H1 (cell line): ENCODE measurements around the gene ZC3H7B. TPM values are rescaled to one million over a fixed set of nuclear protein-coding genes. Genes with fewer than 3 reads are reported as not detected.

Experiments used
- CTCF ChIA-PET: fragments of 300-600 bp; sonication (Branson Sonifier 250); formaldehyde crosslinking; loops from one replicate; lab custom pipeline; 2021; ENCODE audit not compliant: partially characterized antibody; lab: Charles Lee
- POLR2A ChIA-PET: fragments of 300-600 bp; sonication (Branson Sonifier 250); formaldehyde crosslinking; loops from one replicate; lab custom pipeline; 2021; ENCODE audit warnings: inconsistent platforms; ENCODE audit not compliant: partially characterized antibody; lab: Charles Lee
- DNase-seq, 2 experiments: peaks; one replicate each; pipeline versions ENCODE4 v3.0.0 to v3.0.0-alpha.2; 2010 to 2022; ENCODE audit warnings: low spot score in 2 of 2, low read depth in 1 of 2, mixed read lengths in 1 of 2
- FAIRE-seq: peaks from 2 replicates; lab custom pipeline; 2011; peaks lifted over from hg19 to GRCh38; lab: Jason Lieb, UNC
- H2AFZ ChIP-seq: 2 replicates; pipeline ENCODE4 v1.8.1; 2012; ENCODE audit warnings: low read length, inconsistent platforms
- H2AK5ac ChIP-seq: 2 replicates; pipeline ENCODE4 v1.6.1; 2013; ENCODE audit warnings: low read depth, low read length
- H2BK120ac ChIP-seq: replicated peaks from 2 replicates; pipeline ENCODE3; 2013; ENCODE audit warnings: low read depth, low read length, inconsistent platforms
- H2BK12ac ChIP-seq: 2 replicates; pipeline ENCODE4 v1.6.1; 2013; ENCODE audit warnings: low read depth, low read length
- H2BK15ac ChIP-seq: 2 replicates; pipeline ENCODE4 v1.6.1; 2013; ENCODE audit warnings: low read length
- H2BK20ac ChIP-seq: 2 replicates; pipeline ENCODE4 v1.6.1; 2013; ENCODE audit warnings: low read length
- H2BK5ac ChIP-seq: 2 replicates; pipeline ENCODE4 v1.6.1; 2013; ENCODE audit warnings: low read depth, low read length
- H3K14ac ChIP-seq: 2 replicates; pipeline ENCODE4 v1.6.1; 2013; ENCODE audit warnings: inconsistent platforms; ENCODE audit not compliant: insufficient read length
- H3K18ac ChIP-seq: 2 replicates; pipeline ENCODE4 v1.6.1; 2013; ENCODE audit warnings: low read length; ENCODE audit errors: extremely low read depth
- H3K23ac ChIP-seq: 2 replicates; pipeline ENCODE4 v1.6.1; 2013; ENCODE audit warnings: inconsistent platforms; ENCODE audit not compliant: insufficient read length
- H3K23me2 ChIP-seq: 2 replicates; pipeline ENCODE4 v1.6.1; 2013; ENCODE audit warnings: low read depth, low read length
- H3K27ac ChIP-seq: 2 replicates; pipeline ENCODE4 v1.6.1; 2011; ENCODE audit warnings: low read depth, low read length, inconsistent platforms
- H3K27me3 ChIP-seq, 4 experiments: replicated peaks in 1 of 4; 1 replicate in 1 of 4; 2 replicates in 3 of 4; pipeline versions ENCODE4 v1.6.1 to v1.8.1; 2011 to 2013; ENCODE audit warnings: low read length in 3 of 4, mild to moderate bottlenecking in 3 of 4, inconsistent platforms in 2 of 4, mixed read lengths in 2 of 4, moderate library complexity in 1 of 4; ENCODE audit not compliant: control insufficient read depth in 3 of 4, insufficient read depth in 3 of 4; ENCODE audit errors: extremely low read depth in 1 of 4
- H3K36me3 ChIP-seq, 4 experiments: 2 replicates each; pipeline versions ENCODE4 v1.6.1 to v1.8.1; 2011 to 2013; ENCODE audit warnings: mild to moderate bottlenecking in 4 of 4, low read length in 3 of 4, moderate library complexity in 2 of 4, control low read depth in 1 of 4, inconsistent platforms in 1 of 4; ENCODE audit not compliant: insufficient read depth in 4 of 4, control insufficient read depth in 2 of 4
- H3K4ac ChIP-seq: replicated peaks from 2 replicates; pipeline ENCODE3; 2013; ENCODE audit warnings: low read length, low read depth, mixed read lengths, inconsistent platforms; ENCODE audit not compliant: insufficient read length
- H3K4me1 ChIP-seq, 4 experiments: replicated peaks in 1 of 4; 1 replicate in 1 of 4; 2 replicates in 3 of 4; pipeline versions ENCODE4 v1.6.1 to v1.8.1; 2011 to 2013; ENCODE audit warnings: low read length in 3 of 4, inconsistent platforms in 2 of 4, mixed read lengths in 1 of 4; ENCODE audit not compliant: insufficient read depth in 4 of 4, control insufficient read depth in 3 of 4
- H3K4me2 ChIP-seq, 2 experiments: 2 replicates each; pipeline versions ENCODE4 v1.6.1 to v1.8.1; 2011 to 2013; ENCODE audit warnings: low read depth in 2 of 2, low read length in 2 of 2, control low read depth in 1 of 2, inconsistent platforms in 1 of 2, mild to moderate bottlenecking in 1 of 2; ENCODE audit not compliant: insufficient read depth in 1 of 2
- H3K4me3 ChIP-seq, 4 experiments: fragments of 200-600, 300-600 bp in 1 of 4; sonication (generic), shearing (Covaris generic), sonication (Bioruptor Twin) in 1 of 4; 2 replicates each; pipeline versions ENCODE4 v1.5.1 to v1.8.1; 2011 to 2016; ENCODE audit warnings: low read length in 4 of 4, low read depth in 3 of 4, control low read depth in 2 of 4, inconsistent platforms in 2 of 4, mild to moderate bottlenecking in 2 of 4, mixed read lengths in 1 of 4, moderate library complexity in 1 of 4; ENCODE audit not compliant: insufficient read depth in 2 of 4; ENCODE audit errors: extremely low read depth in 1 of 4
- H3K56ac ChIP-seq: replicated peaks from 2 replicates; pipeline ENCODE3; 2013; ENCODE audit warnings: low read depth, mild to moderate bottlenecking, mixed read lengths, low read length, inconsistent platforms; ENCODE audit not compliant: insufficient read length
- H3K79me1 ChIP-seq: 2 replicates; pipeline ENCODE4 v1.6.1; 2013; ENCODE audit warnings: low read depth, low read length, control low read depth
- H3K79me2 ChIP-seq, 2 experiments: 2 replicates each; pipeline versions ENCODE4 v1.6.1 to v1.8.1; 2012 to 2013; ENCODE audit warnings: low read length in 2 of 2, mild to moderate bottlenecking in 2 of 2, inconsistent platforms in 1 of 2; ENCODE audit not compliant: insufficient read depth in 2 of 2, control insufficient read depth in 1 of 2
- H3K9ac ChIP-seq, 4 experiments: replicated peaks in 1 of 4; 1 replicate in 1 of 4; 2 replicates in 3 of 4; pipeline versions ENCODE4 v1.6.1 to v1.8.1; 2011 to 2013; ENCODE audit warnings: low read depth in 3 of 4, low read length in 3 of 4, control low read depth in 2 of 4, mild to moderate bottlenecking in 2 of 4, moderate library complexity in 2 of 4, inconsistent platforms in 1 of 4; ENCODE audit errors: extremely low read depth in 1 of 4
- H3K9me3 ChIP-seq, 2 experiments: 2 replicates each; pipeline versions ENCODE4 v1.6.1 to v1.8.1; 2012 to 2013; ENCODE audit warnings: mild to moderate bottlenecking in 2 of 2, moderate library complexity in 2 of 2, control low read depth in 1 of 2, inconsistent platforms in 1 of 2, low read depth in 1 of 2, low read length in 1 of 2, mixed read lengths in 1 of 2; ENCODE audit not compliant: insufficient read depth in 2 of 2
- H4K20me1 ChIP-seq, 2 experiments: replicated peaks in 1 of 2; 2 replicates each; pipeline versions ENCODE3 to v1.8.1; 2011 to 2013; ENCODE audit warnings: inconsistent platforms in 2 of 2, low read length in 2 of 2, mild to moderate bottlenecking in 1 of 2; ENCODE audit not compliant: insufficient read depth in 2 of 2, control insufficient read depth in 1 of 2
- H4K5ac ChIP-seq: 2 replicates; pipeline ENCODE4 v1.6.1; 2013; ENCODE audit warnings: low read length, low read depth, mixed read lengths, inconsistent platforms; ENCODE audit not compliant: insufficient read length
- H4K8ac ChIP-seq: 2 replicates; pipeline ENCODE4 v1.8.0; 2013; ENCODE audit warnings: mild to moderate bottlenecking, moderate library complexity, low read length, inconsistent platforms; ENCODE audit not compliant: insufficient read depth; ENCODE audit errors: extremely low read depth
- H4K91ac ChIP-seq: replicated peaks from 2 replicates; pipeline ENCODE3; 2013; ENCODE audit warnings: low read length, mixed read lengths, inconsistent platforms; ENCODE audit not compliant: insufficient read length
- ASH2L ChIP-seq: fragments of 200-600, 300-600 bp; sonication (generic); IDR thresholded peaks from one replicate; pipeline ENCODE4 v1.7.1; 2017; ENCODE audit warnings: low read length
- E2F6 ChIP-seq: IDR thresholded peaks from 2 replicates; pipeline ENCODE4 v1.6.1; 2012; ENCODE audit warnings: inconsistent platforms
- POLR2AphosphoS5 ChIP-seq: IDR thresholded peaks from 2 replicates; pipeline ENCODE4 v1.6.1; 2011; ENCODE audit warnings: low read depth, low read length
- RNF2 ChIP-seq: fragments of 200-900, 300-1000 bp; sonication (generic); IDR thresholded peaks from 2 replicates; pipeline ENCODE4 v1.7.1; 2016; ENCODE audit warnings: borderline replicate concordance, low read depth, mild to moderate bottlenecking, antibody characterized with exemption, low read length; ENCODE audit not compliant: poor library complexity, severe bottlenecking; ENCODE audit errors: missing control alignments
- SIN3A ChIP-seq, 2 experiments: IDR thresholded peaks in 1 of 2; conservative IDR thresholded peaks in 1 of 2; 2 replicates each; pipeline ENCODE4 v1.6.1; 2011 to 2012; ENCODE audit warnings: low read length in 2 of 2, improper control_type of control experiment in 1 of 2, low read depth in 1 of 2, mild to moderate bottlenecking in 1 of 2
- SIRT6 ChIP-seq: IDR thresholded peaks from one replicate; pipeline ENCODE4 v1.7.1; 2012; ENCODE audit warnings: low read length, inconsistent platforms
- SIX5 ChIP-seq: IDR thresholded peaks from 2 replicates; pipeline ENCODE4 v1.6.1; 2011; ENCODE audit warnings: mild to moderate bottlenecking, low read depth, low read length
- WGBS, 2 experiments: shearing (Covaris generic) in 1 of 2; methylation state at CpG; one replicate each; pipeline versions ENCODE4 v1.1.6 to v1.1.7; 2013 to 2015; ENCODE audit warnings: low lambda C conversion rate in 2 of 2, mixed read lengths in 2 of 2, inconsistent platforms in 1 of 2, low coverage in 1 of 2, missing lambda C conversion rate in 1 of 2; ENCODE audit not compliant: insufficient replicate concordance in 2 of 2, insufficient coverage in 1 of 2, insufficient read length in 1 of 2; ENCODE audit errors: extremely low coverage in 1 of 2, missing lambda C conversion rate in 1 of 2; 5-methylcytosine and 5-hydroxymethylcytosine counted together
- polyA plus RNA-seq, 7 experiments: library from polyadenylated mRNA; depleted of rRNA in 3 of 7; stranded (reverse) in 5 of 7; unstranded in 2 of 7; fragments of >200 nt in 5 of 7; fragments of 200-250 nt in 2 of 7; gene quantifications; 1 replicate in 5 of 7; 2 replicates in 1 of 7; 4 replicates in 1 of 7; pipeline versions ENCODE4 v1.2.1 to v1.2.3, GENCODE V29; 2011 to 2013; ENCODE audit warnings: missing spikeins in 2 of 7, mixed read lengths in 2 of 7
- total RNA-seq: library from RNA; stranded (reverse); fragmentation: NEBNext Ultra II Directional; extraction: Animal tissue kit (Norgen Biotek cat#: 25700); gene quantifications from 2 replicates; pipeline ENCODE4 v1.2.1, GENCODE V29; 2021

ZC3H7B gene
- total and polyA plus RNA-seq, 2 of the 8 experiments (the other 6 are each of a cell fraction or from before 2014, with no cell fraction given): 35.5 to 78.6 TPM

GRCh38 chr22:41308054-41308453, 6.7 kb downstream of the ZC3H7B start:
- H4K20me1 ChIP-seq: peaks cover 2 to 16% of the 10 kb centered on the region in 2 experiments
- peaks cover 0 to 6% (median 0%) of the 10 kb centered on the region in 4 experiments; a peak in 1 of 8 replicates for H3K36me3 ChIP-seq
- H4K8ac ChIP-seq: no peak overlapping the region
- H3K23ac ChIP-seq: no peak overlapping the region
- H3K4me2 ChIP-seq: no peak overlapping the region
- no peak overlapping the region for H2BK15ac ChIP-seq
- DNase-seq (no peak), FAIRE-seq (no peak)
- ChIA-PET POLR2A (interaction anchor here (0.5 to 3.4 kb wide), 10 partner anchors 9 to 311 kb away, joined by 3 to 16 read pairs (median 4); partner anchors contain the start of genes PHF5A, RANGAP1 and TOB2), CTCF (interaction anchor here (0.6 to 1.2 kb wide), 4 partner anchors 9 to 1333 kb away, joined by 3 to 10 read pairs (median 3); partner anchors contain the start of gene ATP5MGL)
- H3K18ac ChIP-seq: no peak overlapping the region
- 76% methylated on average over 3 of the region's 3 CpGs; no CpG with 5 or more reads in 1 of the 2 experiments for WGBS, 2 experiments
- H3K56ac ChIP-seq: no peak overlapping the region
- no peak overlapping the region for H2BK20ac ChIP-seq
- no peak overlapping the region for H3K9ac ChIP-seq
- no peak overlapping the region for H4K91ac ChIP-seq
- H3K79me1 ChIP-seq: peaks cover 16% of the 10 kb centered on the region
- no peak overlapping the region for H3K4ac ChIP-seq
- H3K14ac ChIP-seq: no peak overlapping the region
- no peak overlapping the region for H2BK120ac ChIP-seq
- no peak overlapping the region for H3K4me3 ChIP-seq
- H3K79me2 ChIP-seq: peaks cover 12 to 78% of the 10 kb centered on the region in 2 experiments; a peak in 3 of 4 replicates
- H2AFZ ChIP-seq: no peak overlapping the region
- no peak overlapping the region for H4K5ac ChIP-seq
- H2AK5ac ChIP-seq: no peak overlapping the region
- no peak overlapping the region for H3K27ac ChIP-seq
- H2BK5ac ChIP-seq: no peak overlapping the region
- H3K4me1 ChIP-seq: peaks cover 0 to 7% (median 5%) of the 10 kb centered on the region in 4 experiments; a peak in 4 of 7 replicates
- H3K23me2 ChIP-seq: no peaks in the 10 kb centered on the region
- TF ChIP-seq E2F6: no peak
- no peak for TF ChIP-seq ASH2L
- no peak for TF ChIP-seq SIX5
- no peak for TF ChIP-seq SIN3A (conservative IDR thresholded peaks at IDR 0.05 in 1 of 2, IDR thresholded peaks at IDR 0.05 in 1 of 2; ENCODE audit: low read depth in 1 of 2, low read length in 2 of 2)
- TF ChIP-seq POLR2AphosphoS5: no peak
- TF ChIP-seq SIRT6: no peak
- TF ChIP-seq RNF2: no peak
- no peak overlapping the region for H2BK12ac ChIP-seq
- no peaks in the 10 kb centered on the region for H3K9me3 ChIP-seq
- no peaks in the 10 kb centered on the region for H3K27me3 ChIP-seq
